ENCODE results near the gene CCDC146.
A peak's percentile ranks its signal among the peaks of the same experiment; 100 is the strongest.
"Not testable (repeated sequence)": the region's sequence is repeated elsewhere in the genome, so short reads cannot be mapped to it uniquely, and the experiment has no call there.

The CCDC146 gene

GRCh38 chr7:77205706-77206105, 83.3 kb downstream of the CCDC146 start:
- DNase-seq = no peak

GRCh38 chr7:77208416-77208815, 86.0 kb downstream of the CCDC146 start:
- no peak for DNase-seq

- DNase-seq = no peak
Observed at GRCh38 chr7:77209479-77210139, 87.2 kb downstream of the CCDC146 start.

- DNase-seq = no peak
Observed at GRCh38 chr7:77216181-77216845, 93.9 kb downstream of the CCDC146 start.

- no peak for DNase-seq
Observed at GRCh38 chr7:77217474-77218185, 95.2 kb downstream of the CCDC146 start.

GRCh38 chr7:77219701-77220331, 97.4 kb downstream of the CCDC146 start:
- not testable (repeated sequence) for DNase-seq

- DNase-seq = no peak
Observed at GRCh38 chr7:77222065-77222464, 99.7 kb downstream of the CCDC146 start.

GRCh38 chr7:77222819-77223218, 100.4 kb downstream of the CCDC146 start:
- no peak for DNase-seq

GRCh38 chr7:77223261-77223660, 100.8 kb downstream of the CCDC146 start:
- DNase-seq = no peak

GRCh38 chr7:77226357-77226839, 104.0 kb downstream of the CCDC146 start:
- DNase-seq = no peak

GRCh38 chr7:77228795-77229194, 106.4 kb downstream of the CCDC146 start:
- DNase-seq = not testable (repeated sequence)

GRCh38 chr7:77232467-77232866, 110.1 kb downstream of the CCDC146 start:
- DNase-seq = no peak

- no peak for DNase-seq
Observed at GRCh38 chr7:77235276-77235675, 112.9 kb downstream of the CCDC146 start.

- no peak for DNase-seq
Observed at GRCh38 chr7:77238703-77239136, 116.3 kb downstream of the CCDC146 start.

GRCh38 chr7:77239471-77239870, 117.1 kb downstream of the CCDC146 start:
- DNase-seq = no peak

GRCh38 chr7:77242068-77242467, 119.7 kb downstream of the CCDC146 start:
- no peak for DNase-seq

GRCh38 chr7:77242554-77242953, 120.1 kb downstream of the CCDC146 start:
- DNase-seq = no peak

GRCh38 chr7:77244222-77244934, 122.0 kb downstream of the CCDC146 start:
- no peak for DNase-seq

GRCh38 chr7:77245015-77245755, 122.8 kb downstream of the CCDC146 start:
- no peak for DNase-seq

GRCh38 chr7:77246026-77246640, 123.7 kb downstream of the CCDC146 start:
- no peak for DNase-seq

GRCh38 chr7:77247206-77247850, 124.9 kb downstream of the CCDC146 start:
- DNase-seq = peak; percentile 73

All from NK-92 treated with Interleukin-12 subunit alpha and Interleukin-12 subunit beta, amount 100 ng/mL, for 24 hours (cell line).